NCI-H2171 (cell line): ENCODE results near the gene MEF2C.

Source experiments
- DNase-seq: peaks from one replicate; lab custom pipeline; 2025; lab: John Stamatoyannopoulos, UW

Gene MEF2C

DNA sequence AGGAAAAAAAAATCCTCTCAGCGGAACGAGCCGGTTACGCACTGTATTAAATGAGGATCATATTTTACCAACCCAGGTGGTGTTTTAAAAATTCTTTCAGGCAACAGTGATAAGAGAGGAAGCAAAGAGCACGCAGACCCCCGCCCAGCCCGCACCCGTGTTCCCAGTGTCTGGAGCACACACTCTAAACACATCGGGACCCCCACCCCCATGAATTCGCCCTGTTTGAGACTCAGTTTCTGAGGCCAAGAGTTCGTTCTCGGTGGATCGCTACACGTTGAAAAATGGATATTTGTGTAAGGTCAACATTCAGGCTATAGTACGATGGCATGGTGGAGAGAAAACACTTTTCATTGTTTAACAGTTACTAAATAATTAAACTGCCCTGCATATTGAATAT, 196.3 kb downstream of the MEF2C start:
- no peak for DNase-seq

DNA sequence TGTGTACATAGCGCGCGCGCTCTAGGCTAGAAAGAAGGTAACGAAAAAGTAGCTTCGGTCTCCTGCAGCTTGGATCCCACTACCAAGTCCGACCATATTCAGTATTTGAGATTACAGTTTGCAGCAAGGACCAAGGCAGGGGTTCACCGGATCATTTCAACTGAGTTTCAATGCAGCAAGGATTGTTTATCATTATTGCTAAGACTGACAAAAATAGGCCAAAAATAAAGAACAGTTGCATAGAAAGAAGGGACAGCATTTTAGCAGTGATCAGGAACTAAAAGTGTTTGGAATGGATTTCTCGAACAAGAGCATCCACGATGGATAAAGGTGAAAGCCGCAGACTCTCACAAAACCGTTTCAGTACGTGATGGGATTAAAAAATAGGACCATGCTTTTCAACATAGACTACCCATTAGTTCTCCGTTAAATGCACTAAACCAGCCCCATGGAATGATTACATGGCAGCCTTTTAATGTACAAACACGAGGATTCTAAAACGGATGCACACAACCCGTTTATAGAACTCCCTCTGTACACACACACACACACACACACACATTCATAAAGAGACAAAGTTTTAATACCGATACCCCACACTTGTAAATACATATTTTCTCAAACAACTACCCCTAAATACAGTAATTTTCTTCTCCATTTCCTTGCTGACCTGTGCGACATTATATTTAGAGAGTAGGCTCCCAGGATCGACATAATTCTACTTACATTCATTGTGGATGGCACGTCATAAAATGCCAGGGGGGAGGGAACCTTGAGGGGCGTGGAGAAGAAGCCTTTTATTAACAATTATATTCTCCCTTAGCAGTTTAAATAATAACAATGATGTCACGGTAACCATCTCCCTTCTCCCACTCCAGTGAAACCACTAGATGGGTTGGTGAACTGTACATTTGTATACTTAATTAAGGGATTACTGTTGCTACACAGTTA, 197.1 kb downstream of the MEF2C start:
- DNase-seq: no peak

DNA sequence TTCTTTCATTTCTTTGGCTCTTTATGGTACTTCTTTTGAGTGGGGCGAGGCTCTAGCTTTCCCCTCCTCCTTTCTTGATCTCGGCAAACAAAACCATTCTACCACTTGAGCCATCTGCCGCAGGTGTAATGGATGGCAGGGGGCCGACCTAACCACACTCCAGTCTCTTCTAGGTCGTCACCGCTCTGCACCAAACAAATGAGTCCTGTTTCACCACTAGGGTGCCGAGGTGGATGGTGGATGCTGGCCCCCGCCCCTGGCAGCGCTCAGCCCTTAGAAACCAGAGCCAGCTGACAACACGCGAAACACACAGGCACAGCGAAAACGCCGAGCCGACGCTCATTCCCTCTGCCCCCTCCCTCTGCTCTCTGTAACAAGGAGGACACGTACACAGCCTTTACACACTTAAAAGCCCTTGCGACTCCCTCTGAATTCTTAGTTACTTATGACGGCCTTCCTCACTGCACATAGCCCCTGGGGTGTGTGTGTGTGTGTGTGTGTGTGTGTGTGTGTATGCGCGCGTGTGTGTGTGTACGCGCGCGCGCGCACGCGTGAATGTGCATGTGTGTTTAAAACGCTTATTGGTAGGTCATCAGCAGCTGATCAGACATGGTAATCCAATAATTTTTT, 199.4 kb downstream of the MEF2C start:
- DNase-seq: peak; percentile 82

DNA sequence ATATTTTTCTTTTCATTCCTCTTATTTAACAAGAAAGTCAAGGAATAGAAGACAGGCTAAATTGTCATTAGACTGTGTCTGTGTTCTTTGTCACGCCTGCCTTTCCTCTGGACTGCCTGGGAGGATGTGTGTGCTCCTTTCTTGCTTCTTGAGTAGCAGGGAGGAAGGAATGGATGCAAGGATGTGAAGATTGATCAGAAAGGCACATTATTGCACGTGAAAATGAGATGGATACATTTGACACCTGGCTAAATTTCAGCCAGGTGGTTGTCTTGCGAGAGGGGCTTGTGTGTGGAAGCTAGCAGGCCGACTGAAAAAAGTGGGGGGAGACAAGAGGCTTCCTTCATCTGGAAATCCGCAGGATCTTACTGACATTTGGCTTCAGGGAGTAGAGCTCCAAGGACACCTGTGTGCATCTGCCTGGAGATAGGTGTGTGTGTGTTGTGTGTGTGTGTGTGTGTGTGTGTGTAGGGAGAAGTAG, 200.1 kb downstream of the MEF2C start:
- DNase-seq: no peak

DNA sequence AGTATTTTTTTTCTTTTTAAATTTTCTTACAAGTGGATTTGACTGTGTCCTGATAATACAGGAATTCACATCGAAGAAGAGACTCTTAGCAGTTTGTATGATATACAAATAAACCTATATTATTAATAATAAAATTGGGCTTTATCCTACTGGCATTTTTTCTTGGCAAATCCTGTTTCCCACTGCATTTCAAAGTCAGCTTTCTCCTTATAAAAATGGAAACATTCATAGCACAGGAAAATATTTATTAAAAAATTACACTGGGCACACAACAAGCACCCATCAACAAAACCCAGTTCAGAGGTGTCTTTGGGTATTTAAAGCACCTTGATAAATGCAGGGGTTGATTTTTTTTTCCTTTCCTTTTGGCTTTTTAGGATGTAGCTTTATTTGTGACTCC, 200.9 kb downstream of the MEF2C start:
- DNase-seq: no peak

DNA sequence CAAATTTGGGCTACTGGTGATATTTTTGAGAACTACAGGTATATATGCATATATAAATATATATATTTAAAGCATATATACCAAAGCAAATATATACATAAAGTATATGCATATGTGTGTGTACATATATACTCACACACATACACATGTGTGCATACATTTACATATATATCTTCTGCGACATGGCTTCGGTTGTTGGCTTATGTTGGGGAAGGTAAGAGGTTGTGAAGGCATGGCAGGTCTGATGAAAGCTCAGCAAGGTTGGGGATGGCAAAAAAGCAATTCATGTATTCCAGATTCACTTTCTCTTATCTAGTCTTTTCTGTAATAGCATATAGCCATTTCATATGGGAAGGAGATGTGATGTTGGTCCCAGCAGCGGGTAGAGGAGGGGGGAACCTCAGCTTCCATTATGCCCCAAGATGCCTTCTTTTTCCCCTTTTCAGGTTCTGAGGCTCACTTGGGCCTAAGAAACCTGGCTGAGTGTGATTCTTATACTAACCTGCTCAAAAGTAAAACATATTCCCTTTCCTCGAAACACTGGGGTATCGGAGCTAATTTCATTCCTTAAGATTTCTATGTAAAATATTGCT, 201.7 kb downstream of the MEF2C start:
- no peak for DNase-seq

DNA sequence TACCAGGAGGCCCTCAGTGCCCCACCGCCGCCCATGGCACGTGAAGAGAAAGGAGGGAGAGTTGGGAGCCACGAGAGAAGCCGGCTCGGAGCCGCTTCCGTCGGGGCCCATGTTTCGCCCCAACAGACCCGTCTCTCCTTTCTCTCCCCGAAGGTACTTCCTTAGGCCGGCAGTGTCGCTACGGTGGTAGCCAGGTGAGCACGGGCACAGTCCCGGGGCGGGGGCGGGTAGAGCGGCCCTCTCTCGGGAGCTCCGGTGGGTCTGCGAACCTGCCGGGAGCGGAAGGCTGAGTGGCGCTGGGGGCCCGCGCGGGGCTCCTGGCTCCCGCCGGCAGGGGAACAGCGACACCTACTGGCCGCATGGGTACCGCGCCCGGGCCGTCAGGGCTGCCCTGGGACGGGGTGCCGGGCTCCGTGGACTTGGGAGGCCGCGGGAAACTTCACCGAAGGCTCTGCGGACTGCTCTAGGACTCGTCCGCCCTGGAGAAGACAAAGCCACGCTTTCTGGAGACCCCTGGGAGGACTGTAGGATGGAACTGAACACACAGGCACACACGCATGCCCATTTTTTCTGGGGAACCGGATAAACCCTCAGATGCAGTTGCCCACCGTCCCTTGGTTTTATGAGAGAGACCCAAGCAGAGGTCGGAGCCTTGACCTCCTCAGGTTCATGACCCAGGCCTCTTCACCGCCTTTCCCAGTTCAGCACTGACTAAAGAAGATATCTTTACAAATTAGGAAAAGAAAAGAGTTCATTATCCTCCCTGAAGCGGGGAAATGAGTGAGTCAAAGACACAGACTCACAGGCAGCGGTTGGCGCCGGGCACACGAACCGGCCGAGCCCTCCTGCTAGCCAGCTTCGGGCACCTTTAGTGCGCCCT, 202.5 kb downstream of the MEF2C start:
- DNase-seq: peak; percentile 55

DNA sequence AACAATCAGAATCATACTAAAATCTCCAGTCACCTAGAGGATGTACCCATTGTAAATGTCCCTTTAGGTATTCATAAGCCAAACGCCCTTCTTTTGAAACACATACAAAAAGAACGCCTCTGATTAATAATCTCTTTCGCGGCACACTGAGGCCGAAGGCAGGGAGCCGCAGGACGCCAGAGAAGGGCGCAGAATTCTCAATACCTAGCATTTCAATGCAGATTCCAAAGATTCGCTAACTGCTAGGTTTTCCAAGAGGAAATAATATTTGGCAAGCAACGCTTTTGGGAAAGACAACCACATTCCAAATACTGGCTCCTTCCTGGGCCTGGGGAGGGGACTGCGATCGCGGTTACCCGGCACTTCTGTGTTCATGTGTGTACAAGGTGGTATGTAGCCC, 203.3 kb downstream of the MEF2C start:
- no peak for DNase-seq

DNA sequence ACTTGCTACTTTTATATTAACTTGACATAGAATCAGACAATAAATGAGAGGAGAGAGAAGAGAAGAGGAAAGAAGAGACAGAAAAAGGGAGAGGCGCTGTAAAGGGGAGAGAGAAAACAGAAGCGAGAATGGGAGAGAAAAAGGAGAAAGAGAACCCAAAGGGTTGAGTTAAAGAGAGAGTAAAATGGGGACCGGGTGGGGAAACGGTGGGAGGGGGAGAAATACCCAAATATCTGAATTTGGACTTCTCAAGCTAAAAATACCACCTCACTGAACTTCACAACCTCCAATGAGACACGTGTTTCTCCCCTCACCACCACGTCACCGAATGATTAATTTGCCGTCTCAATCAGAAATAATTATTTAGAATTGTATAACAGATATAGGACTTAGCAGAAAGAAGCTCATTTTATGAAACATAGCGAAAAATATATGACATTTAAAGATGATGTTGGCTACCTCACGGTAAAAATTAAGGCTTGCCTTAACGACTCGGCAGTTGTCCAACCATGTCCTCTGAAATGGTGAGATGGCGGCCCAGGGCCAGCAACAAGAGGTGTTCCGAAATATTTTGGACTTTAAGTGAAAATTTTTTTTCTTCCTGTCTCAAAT, 204.1 kb downstream of the MEF2C start:
- DNase-seq: no peak

DNA sequence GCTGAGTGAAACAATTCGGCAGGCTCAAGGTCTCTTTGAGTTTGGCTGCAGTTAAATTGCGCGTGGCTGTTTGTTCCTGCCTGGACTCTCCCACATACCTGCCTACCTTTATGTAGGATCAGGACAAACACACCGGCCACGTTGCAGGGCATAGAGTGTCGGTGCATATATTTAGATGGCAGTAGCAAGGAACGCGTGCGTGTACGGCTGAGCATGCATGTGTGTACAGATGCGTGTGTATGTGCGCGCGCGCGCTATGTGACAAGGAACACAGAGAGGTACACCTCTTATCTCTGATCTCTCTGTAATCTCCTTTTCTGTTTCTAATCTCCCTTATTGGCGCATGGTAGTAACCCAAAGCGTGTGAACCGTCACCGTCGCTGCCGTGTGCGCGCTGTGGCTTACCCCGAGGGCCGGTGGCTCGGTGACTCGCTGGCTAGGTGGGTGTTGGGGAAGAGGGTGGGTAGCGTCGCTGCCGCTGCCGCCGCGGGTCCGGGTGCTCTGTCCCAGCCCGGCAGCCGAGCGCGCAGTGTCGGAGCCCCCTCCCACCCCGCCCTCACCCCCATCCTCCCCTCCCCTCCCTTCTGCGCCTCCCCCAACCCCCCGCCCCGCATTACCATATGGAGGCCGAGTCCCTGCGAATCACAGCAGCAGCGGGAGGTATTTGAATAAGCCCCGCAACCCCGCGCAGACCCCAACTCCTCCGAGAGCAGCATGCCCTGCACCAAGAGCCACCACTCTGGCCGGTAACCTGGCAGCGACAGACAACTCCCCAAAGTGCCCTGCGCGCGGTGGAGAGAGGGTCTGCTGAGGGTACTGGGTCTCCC, 204.8 kb downstream of the MEF2C start:
- DNase-seq: no peak

DNA sequence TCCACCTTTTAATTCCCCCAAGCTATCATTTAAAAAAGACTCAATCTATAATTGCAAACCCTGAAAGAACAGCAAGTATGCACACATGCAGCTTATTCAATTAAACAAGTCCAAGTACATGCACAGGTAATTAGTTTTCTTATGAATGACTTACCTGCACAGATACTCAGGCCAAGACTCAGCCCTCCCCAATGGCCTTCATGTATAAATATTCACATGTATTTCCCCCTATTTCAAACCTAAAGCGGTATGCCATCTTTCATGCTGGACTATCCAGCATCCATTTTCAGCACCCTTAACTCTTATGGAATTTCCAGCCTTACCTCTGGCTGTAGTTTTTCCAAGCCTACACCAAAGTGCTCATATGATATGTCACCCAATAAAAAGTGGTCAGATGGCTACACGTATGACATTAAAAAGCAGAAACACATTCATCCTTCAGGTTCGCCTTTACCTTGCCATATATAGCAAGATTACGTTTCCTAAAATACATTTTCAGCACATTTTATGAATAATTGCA, 205.5 kb downstream of the MEF2C start:
- DNase-seq: no peak

DNA sequence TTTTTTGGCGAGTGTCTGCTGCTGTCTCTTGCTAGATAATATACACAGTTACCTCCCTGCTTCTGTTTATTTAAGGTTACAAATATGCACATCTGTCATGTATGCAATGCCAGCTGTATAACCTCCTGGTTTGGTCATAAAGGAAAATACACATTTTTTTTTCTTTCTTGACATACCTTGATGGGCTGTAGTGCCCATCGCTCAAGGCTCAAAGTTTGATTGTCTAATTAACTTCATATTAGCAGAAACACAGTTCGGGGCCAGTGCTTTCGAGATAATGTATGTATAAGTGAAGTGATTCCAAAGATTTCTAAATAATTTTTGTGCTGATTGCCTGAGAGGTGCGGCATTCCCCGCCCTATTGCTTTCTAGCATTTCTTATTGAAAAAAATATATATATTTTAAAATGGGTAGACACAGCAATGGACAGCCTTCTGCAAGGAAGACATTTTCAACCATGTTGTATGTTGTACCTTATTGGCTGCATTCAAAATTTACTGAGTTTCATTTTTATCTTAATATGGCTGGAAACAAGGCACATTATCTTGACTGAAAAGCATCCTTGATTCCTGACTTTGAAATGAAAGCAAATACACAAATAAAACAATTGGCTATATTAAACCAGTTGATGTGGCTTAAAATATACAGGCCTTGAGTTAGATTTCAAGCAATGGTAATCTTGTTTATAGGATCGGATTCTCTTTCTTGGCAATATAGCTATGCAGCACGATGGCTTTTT, 206.2 kb downstream of the MEF2C start:
- DNase-seq: no peak

DNA sequence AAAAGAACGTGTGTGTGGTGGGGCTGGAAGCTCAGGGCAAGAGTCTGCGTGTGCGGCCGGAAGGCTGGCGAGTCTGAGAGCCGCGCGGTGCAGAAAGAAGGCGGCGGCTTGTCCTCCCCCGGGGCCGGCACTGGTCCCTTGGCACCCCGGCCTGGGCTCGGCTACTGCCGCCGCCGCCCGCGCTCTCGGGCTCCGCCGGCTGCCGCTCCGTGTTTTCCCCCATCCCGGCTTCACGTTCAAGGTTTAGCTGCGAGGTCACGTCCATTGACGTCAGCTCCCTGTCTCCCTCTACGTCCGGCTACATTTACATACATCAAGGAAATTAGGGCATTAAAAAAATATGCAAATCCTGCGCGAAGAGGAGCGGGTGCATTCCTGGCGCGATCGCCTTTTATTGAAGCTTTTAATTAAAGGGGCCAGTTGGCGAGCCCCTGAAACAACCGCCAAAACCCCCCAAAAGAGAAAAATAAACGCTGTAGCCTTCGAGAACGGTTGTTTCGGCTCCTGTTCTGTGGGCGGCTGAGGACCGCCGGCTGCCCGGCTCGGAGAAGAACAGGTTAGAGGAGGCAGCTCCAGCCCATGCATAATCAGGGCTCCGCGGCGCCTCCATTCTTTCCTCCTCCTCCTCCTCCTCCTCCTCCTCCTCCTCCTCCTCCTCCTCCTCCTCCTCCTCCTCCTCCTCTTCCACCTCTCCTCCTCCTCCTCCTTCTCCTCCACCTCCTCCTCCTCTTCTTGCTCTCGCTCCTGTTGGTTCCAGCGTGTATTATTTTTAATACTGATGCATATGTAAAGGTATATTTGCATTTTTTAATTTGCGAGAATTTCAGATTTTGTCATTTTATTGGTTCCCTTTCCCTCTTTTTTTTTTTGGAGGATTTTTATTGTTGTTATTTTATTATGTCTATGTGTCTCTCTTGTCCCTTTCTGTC, 207.0 kb downstream of the MEF2C start:
- DNase-seq: peak; percentile 68

DNA sequence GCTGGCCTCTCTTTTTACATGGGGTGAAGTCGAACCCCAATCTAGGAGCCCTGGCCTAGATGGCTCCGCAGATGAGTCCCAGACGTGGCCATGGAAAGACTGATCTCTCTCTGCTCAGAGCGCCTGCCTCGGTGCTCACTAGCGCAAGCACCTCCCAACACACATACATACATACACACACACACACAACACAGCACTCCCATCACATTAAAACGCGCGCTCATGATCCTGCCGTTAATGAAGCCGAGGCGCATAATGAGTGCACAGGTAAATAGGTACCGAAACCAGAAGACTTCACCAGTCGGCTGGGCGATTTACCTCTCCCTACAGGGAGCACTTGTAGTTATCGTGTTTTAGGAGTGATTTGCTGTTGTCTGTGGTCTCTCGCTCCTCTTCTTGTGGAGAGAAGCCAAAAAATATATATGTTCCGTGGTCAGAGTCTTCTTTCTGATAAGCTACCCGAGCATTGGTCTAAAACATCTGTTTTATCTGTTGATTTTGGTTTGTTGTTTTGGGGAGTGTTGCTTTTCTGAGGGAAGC, 207.7 kb downstream of the MEF2C start:
- no peak for DNase-seq

DNA sequence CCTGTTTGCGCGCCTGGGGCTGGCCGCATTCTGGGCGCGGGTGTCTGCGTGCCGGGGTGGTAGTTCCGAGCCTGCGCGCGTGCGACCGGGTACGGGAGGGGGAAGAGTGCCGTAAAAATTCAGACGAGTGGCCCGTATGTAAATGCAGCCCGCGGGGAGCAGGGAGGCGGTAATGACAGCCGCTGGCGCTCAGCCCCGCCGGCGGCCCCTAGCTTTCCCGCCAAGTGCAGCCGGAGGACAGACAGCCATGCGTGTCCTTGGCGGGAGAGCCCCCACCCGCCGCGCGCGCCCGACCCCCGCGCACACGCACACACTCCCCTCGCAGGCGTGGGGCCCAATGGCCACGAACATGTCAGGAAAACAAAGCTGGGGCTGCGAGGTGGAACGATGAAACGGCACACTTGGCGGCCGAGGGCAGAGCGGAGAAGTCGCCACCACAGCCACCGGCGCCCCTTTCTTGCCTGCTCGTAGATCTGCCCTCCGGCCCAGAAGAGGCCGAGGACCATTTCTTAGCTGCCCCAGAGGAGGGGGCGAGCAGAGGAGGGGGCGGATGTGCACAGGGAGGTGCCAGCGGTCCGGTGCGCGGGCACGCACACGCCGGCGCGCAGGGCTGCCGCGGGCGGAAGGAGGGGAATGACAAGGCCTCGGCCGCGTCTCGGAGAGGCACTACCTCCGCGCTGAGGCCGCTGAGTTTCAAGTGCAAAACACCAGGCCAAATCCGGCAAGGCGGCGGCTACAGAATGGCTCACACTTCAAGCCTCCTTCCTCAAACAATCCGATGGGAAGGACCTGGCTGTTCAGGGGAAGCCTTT, 208.4 kb downstream of the MEF2C start:
- DNase-seq: peak; percentile 45

DNA sequence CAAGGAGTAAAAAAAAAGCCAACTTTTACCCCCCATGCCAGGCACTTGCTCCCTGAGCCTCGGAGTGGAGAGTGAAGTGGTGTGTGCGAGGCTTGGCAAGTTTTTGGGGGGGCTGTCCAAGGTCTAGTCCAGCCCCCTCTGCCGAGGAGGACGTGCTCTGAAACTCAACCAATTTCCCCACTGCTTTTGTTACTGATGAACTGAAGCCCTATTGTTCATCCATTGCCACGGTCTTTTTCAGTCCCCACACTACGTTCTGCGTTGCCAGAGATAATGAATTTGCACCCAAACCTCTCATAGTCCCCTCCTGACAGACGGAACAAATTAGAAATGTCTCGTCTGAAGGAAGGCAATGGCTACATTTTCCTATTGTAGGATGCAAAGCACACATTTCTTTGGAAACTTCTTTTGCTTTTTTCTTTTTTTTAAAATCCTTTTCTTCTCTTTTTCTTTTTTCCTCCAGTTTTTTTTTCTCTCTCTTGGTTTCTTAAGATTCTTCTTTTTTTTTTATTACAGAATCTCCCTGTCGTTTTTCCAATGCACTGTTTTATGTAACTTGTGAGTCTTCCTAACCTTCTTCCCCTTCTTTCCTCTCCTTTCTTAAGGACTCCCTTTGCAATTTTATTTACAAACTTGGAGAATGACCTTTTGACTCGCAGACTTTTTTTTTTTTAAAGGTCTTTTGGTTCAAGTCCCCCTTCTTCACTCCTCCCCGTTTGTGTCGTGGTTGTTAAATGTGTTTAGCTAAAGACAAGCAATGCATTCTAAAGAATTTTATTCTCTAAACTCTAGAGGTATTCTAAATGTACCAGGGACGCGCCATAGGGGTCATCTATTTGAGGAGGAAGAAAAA, 209.5 kb downstream of the MEF2C start:
- DNase-seq: no peak
